ENCODE results near the gene NOC4L. TPM values are rescaled to one million over a fixed set of nuclear protein-coding genes. Genes with fewer than 3 reads are reported as not detected.

NOC4L gene
- total RNA-seq, 1 experiment from 2014 or later: 29.8 TPM

GRCh38 chr12:132169376-132169775 lies 25.1 kb downstream of the NOC4L start:
- peaks cover 7% of the 10 kb centered on the region for H3K4me1 ChIP-seq (ENCODE audit: control insufficient read depth, insufficient read depth, low read length)
- intact Hi-C loops (cut with micrococcal nuclease; ENCODE audit: unreplicated experiment): no loop called here
- H3K36me3 ChIP-seq (ENCODE audit: control insufficient read depth, insufficient read depth, low read length): no peaks in the 10 kb centered on the region
- H3K9me3 ChIP-seq (ENCODE audit: control insufficient read depth, insufficient read depth, low read depth, low read length): no peaks in the 10 kb centered on the region
- in situ Hi-C loops (cut with HindIII; ENCODE audit: low pct_unique_long_range_greater_than_20kb, low sequenced_read_pairs): no loop called here
- CTCF ChIA-PET: no interaction called here
- TF ChIP-seq, protein P1, sequence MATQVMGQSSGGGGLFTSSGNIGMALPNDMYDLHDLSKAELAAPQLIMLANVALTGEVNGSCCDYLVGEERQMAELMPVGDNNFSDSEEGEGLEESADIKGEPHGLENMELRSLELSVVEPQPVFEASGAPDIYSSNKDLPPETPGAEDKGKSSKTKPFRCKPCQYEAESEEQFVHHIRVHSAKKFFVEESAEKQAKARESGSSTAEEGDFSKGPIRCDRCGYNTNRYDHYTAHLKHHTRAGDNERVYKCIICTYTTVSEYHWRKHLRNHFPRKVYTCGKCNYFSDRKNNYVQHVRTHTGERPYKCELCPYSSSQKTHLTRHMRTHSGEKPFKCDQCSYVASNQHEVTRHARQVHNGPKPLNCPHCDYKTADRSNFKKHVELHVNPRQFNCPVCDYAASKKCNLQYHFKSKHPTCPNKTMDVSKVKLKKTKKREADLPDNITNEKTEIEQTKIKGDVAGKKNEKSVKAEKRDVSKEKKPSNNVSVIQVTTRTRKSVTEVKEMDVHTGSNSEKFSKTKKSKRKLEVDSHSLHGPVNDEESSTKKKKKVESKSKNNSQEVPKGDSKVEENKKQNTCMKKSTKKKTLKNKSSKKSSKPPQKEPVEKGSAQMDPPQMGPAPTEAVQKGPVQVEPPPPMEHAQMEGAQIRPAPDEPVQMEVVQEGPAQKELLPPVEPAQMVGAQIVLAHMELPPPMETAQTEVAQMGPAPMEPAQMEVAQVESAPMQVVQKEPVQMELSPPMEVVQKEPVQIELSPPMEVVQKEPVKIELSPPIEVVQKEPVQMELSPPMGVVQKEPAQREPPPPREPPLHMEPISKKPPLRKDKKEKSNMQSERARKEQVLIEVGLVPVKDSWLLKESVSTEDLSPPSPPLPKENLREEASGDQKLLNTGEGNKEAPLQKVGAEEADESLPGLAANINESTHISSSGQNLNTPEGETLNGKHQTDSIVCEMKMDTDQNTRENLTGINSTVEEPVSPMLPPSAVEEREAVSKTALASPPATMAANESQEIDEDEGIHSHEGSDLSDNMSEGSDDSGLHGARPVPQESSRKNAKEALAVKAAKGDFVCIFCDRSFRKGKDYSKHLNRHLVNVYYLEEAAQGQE (IDR thresholded peaks at IDR 0.05; ENCODE audit: insufficient read depth in 1 of 2, low read depth in 2 of 2, low read length in 1 of 2): no peak
- TF ChIP-seq SIN3A (IDR thresholded peaks at IDR 0.05; ENCODE audit: borderline replicate concordance, insufficient read depth, low read depth, low read length) (no peak), TCF7L2 (IDR thresholded peaks at IDR 0.05; ENCODE audit: low read depth, low read length) (no peak), POLR2AphosphoS5 (IDR thresholded peaks at IDR 0.05; ENCODE audit: low read depth, low read length) (no peak), CTCF (IDR thresholded peaks at IDR 0.05) (no peak)
- H3K27ac ChIP-seq (ENCODE audit: low read length): no peak overlapping the region
- POLR2A ChIA-PET: no interaction called here
- DNase-seq (ENCODE audit: low read depth, low spot score) (no peak), ATAC-seq (no peak)
- H3K27me3 ChIP-seq (ENCODE audit: control insufficient read depth, insufficient read depth, low read length): no peaks in the 10 kb centered on the region
- no TSS peak for BruUV-seq (replicated peaks)
- no peak overlapping the region for H3K4me3 ChIP-seq (ENCODE audit: low read depth in 2 of 2, low read length in 2 of 2)

DNA sequence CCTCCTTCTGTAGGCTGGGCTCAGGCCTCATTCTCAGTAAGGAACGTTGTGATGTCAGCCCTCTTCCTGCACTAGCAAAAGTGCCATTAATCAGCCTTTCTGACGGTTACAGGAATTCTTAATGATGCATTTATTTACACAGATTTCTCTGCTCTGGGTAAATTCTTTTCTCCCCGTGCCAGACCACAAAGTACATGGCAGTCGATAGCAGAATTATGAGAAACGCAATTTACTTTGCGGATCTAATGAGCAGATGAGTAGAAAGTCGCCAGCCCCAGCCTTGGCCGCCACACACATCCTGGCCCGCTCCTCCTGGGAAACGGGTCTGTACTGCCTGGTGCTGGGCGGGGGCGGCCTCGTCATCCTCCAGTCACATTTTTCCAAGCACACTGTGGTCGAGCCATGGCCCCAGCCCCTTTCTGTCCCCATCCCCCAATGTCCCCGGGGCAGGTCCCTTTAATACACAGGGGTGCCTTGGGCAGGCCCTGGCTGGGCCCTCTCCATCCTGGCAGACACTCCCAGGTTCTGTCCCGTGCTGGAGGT lies 25.9 kb downstream of the NOC4L start:
- Histone ChIP-seq H3K4me1 (ENCODE audit: control insufficient read depth, insufficient read depth, low read length) (peaks cover 7% of the 10 kb centered on the region), H3K27me3 (ENCODE audit: control insufficient read depth, insufficient read depth, low read length) (no peaks in the 10 kb centered on the region), H3K27ac (ENCODE audit: low read length) (no peak overlapping the region), H3K36me3 (ENCODE audit: control insufficient read depth, insufficient read depth, low read length) (no peaks in the 10 kb centered on the region), H3K4me3 (ENCODE audit: low read depth in 2 of 2, low read length in 2 of 2) (no peak overlapping the region), H3K9me3 (ENCODE audit: control insufficient read depth, insufficient read depth, low read depth, low read length) (no peaks in the 10 kb centered on the region)
- in situ Hi-C loops (cut with HindIII; ENCODE audit: low pct_unique_long_range_greater_than_20kb, low sequenced_read_pairs) (no loop called here), intact Hi-C loops (cut with micrococcal nuclease; ENCODE audit: unreplicated experiment) (no loop called here)
- TF ChIP-seq SIN3A (IDR thresholded peaks at IDR 0.05; ENCODE audit: borderline replicate concordance, insufficient read depth, low read depth, low read length) (no peak), POLR2AphosphoS5 (IDR thresholded peaks at IDR 0.05; ENCODE audit: low read depth, low read length) (no peak), CTCF (IDR thresholded peaks at IDR 0.05) (no peak), TCF7L2 (IDR thresholded peaks at IDR 0.05; ENCODE audit: low read depth, low read length) (no peak)
- TF ChIP-seq, protein P1 (IDR thresholded peaks at IDR 0.05; ENCODE audit: insufficient read depth in 1 of 2, low read depth in 2 of 2, low read length in 1 of 2): no peak
- ChIA-PET CTCF (no interaction called here), POLR2A (no interaction called here)
- BruUV-seq (replicated peaks): no TSS peak
- DNase-seq (ENCODE audit: low read depth, low spot score) (no peak), ATAC-seq (peak; percentile 14; the same call in 1 of the 2 replicates)
